PC-3 (cell line): Measurements from ENCODE around the gene RELL1.

Experiments
- EZH2 ChIP-seq: fragments of 300-600 bp; sonication (generic); IDR thresholded peaks from one replicate; pipeline ENCODE4 v1.6.1; 2017; ENCODE audit warnings: antibody characterized with exemption, mild to moderate bottlenecking, low read length; ENCODE audit not compliant: unreplicated experiment
- EZH2phosphoT487 ChIP-seq: fragments of 300-600 bp; sonication (generic); IDR thresholded peaks from 2 replicates; pipeline ENCODE4 v1.6.1; 2018; ENCODE audit warnings: mild to moderate bottlenecking, antibody characterized with exemption, low read length, borderline replicate concordance
- TF ChIP-seq, protein P1 (sequence below): fragments of 300-600 bp; sonication (generic); conservative IDR thresholded peaks from 2 replicates; pipeline ENCODE4 v1.5.1; 2017; ENCODE audit warnings: antibody characterized with exemption, low read depth, mild to moderate bottlenecking, low read length

- TF ChIP-seq, protein P1, sequence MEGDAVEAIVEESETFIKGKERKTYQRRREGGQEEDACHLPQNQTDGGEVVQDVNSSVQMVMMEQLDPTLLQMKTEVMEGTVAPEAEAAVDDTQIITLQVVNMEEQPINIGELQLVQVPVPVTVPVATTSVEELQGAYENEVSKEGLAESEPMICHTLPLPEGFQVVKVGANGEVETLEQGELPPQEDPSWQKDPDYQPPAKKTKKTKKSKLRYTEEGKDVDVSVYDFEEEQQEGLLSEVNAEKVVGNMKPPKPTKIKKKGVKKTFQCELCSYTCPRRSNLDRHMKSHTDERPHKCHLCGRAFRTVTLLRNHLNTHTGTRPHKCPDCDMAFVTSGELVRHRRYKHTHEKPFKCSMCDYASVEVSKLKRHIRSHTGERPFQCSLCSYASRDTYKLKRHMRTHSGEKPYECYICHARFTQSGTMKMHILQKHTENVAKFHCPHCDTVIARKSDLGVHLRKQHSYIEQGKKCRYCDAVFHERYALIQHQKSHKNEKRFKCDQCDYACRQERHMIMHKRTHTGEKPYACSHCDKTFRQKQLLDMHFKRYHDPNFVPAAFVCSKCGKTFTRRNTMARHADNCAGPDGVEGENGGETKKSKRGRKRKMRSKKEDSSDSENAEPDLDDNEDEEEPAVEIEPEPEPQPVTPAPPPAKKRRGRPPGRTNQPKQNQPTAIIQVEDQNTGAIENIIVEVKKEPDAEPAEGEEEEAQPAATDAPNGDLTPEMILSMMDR: no peak
- TF ChIP-seq EZH2phosphoT487 (no peak), EZH2 (no peak)
Observed at GRCh38 chr4:37612811-37613210, 73.4 kb downstream of the RELL1 start.
